ENCODE measurements around the gene GPR37L1.

Gene GPR37L1

GRCh38 chr1:202162418-202163280, 39.9 kb downstream of the GPR37L1 start:
- TF ChIP-seq CTCF (IDR thresholded peaks at IDR 0.05; ENCODE audit: low read length): no peak
- TF ChIP-seq EZH2 (optimal IDR thresholded peaks at IDR 0.05; ENCODE audit: low read depth, low read length): no peak
- Histone ChIP-seq H4K20me1 (ENCODE audit: insufficient read depth, low read length) (no peaks in the 10 kb centered on the region), H3K79me2 (ENCODE audit: low read length) (peaks cover 40% of the 10 kb centered on the region), H3K4me1 (ENCODE audit: low read length) (peaks cover 16% of the 10 kb centered on the region), H3K9me2 (replicated peaks; ENCODE audit: insufficient read depth, low read length) (no peaks in the 10 kb centered on the region), H3K9me3 (replicated peaks; ENCODE audit: insufficient read depth, low read length) (no peaks in the 10 kb centered on the region), H3K36me3 (replicated peaks; ENCODE audit: insufficient read depth, low read length) (no peaks in the 10 kb centered on the region), H3K9ac (ENCODE audit: low read length) (no peak overlapping the region), H3K27ac (ENCODE audit: low read length) (no peak overlapping the region), H3F3A (ENCODE audit: insufficient read depth, low read length) (0 out of 2 replicates have a peak, but pooled peaks cover 3% of the 10 kb centered on the region), H3K4me3 (ENCODE audit: low read length) (no peak overlapping the region), H3K27me3 (replicated peaks; ENCODE audit: insufficient read depth, low read length) (no peaks in the 10 kb centered on the region), H3K4me2 (ENCODE audit: low read depth, low read length) (no peak overlapping the region), H2AFZ (ENCODE audit: low read length) (no peak overlapping the region)
- no peak for DNase-seq

GRCh38 chr1:202163281-202164270, 40.9 kb downstream of the GPR37L1 start:
- no peak overlapping the region for H3K4me2 ChIP-seq (ENCODE audit: low read depth, low read length)
- H3K9ac ChIP-seq (ENCODE audit: low read length): no peak overlapping the region
- H3K27ac ChIP-seq (ENCODE audit: low read length): no peak overlapping the region
- H2AFZ ChIP-seq (ENCODE audit: low read length): no peak overlapping the region
- H3F3A ChIP-seq (ENCODE audit: insufficient read depth, low read length): 0 out of 2 replicates have a peak, but pooled peaks cover 3% of the 10 kb centered on the region
- no peaks in the 10 kb centered on the region for H3K27me3 ChIP-seq (replicated peaks; ENCODE audit: insufficient read depth, low read length)
- no peaks in the 10 kb centered on the region for H3K9me2 ChIP-seq (replicated peaks; ENCODE audit: insufficient read depth, low read length)
- H3K4me1 ChIP-seq (ENCODE audit: low read length): peaks cover 14% of the 10 kb centered on the region
- H3K36me3 ChIP-seq (replicated peaks; ENCODE audit: insufficient read depth, low read length): no peaks in the 10 kb centered on the region
- peaks cover 31% of the 10 kb centered on the region for H3K79me2 ChIP-seq (ENCODE audit: low read length)
- TF ChIP-seq EZH2 (optimal IDR thresholded peaks at IDR 0.05; ENCODE audit: low read depth, low read length): no peak
- no peak for TF ChIP-seq CTCF (IDR thresholded peaks at IDR 0.05; ENCODE audit: low read length)
- TF ChIP-seq EZH2phosphoT487 (IDR thresholded peaks at IDR 0.05; ENCODE audit: low read length): no peak
- DNase-seq: no peak
- H4K20me1 ChIP-seq (ENCODE audit: insufficient read depth, low read length): no peaks in the 10 kb centered on the region
- H3K4me3 ChIP-seq (ENCODE audit: low read length): no peak overlapping the region
- no peaks in the 10 kb centered on the region for H3K9me3 ChIP-seq (replicated peaks; ENCODE audit: insufficient read depth, low read length)

- H3K27me3 ChIP-seq (replicated peaks; ENCODE audit: insufficient read depth, low read length): no peaks in the 10 kb centered on the region
- no peak overlapping the region for H2AFZ ChIP-seq (ENCODE audit: low read length)
- no peak overlapping the region for H3K4me3 ChIP-seq (ENCODE audit: low read length)
- H3K9me3 ChIP-seq (replicated peaks; ENCODE audit: insufficient read depth, low read length): no peaks in the 10 kb centered on the region
- no peak for DNase-seq
- H3K9me2 ChIP-seq (replicated peaks; ENCODE audit: insufficient read depth, low read length): no peaks in the 10 kb centered on the region
- no peaks in the 10 kb centered on the region for H3F3A ChIP-seq (ENCODE audit: insufficient read depth, low read length)
- TF ChIP-seq CTCF (IDR thresholded peaks at IDR 0.05; ENCODE audit: low read length) (no peak), EZH2 (optimal IDR thresholded peaks at IDR 0.05; ENCODE audit: low read depth, low read length) (no peak), EZH2phosphoT487 (IDR thresholded peaks at IDR 0.05; ENCODE audit: low read length) (no peak)
- H4K20me1 ChIP-seq (ENCODE audit: insufficient read depth, low read length): no peaks in the 10 kb centered on the region
- peaks cover 22% of the 10 kb centered on the region for H3K79me2 ChIP-seq (ENCODE audit: low read length)
- H3K4me1 ChIP-seq (ENCODE audit: low read length): peaks cover 7% of the 10 kb centered on the region; the same call in 1 of the 2 replicates
- no peak overlapping the region for H3K4me2 ChIP-seq (ENCODE audit: low read depth, low read length)
- H3K9ac ChIP-seq (ENCODE audit: low read length): no peak overlapping the region
- H3K36me3 ChIP-seq (replicated peaks; ENCODE audit: insufficient read depth, low read length): no peaks in the 10 kb centered on the region
- no peak overlapping the region for H3K27ac ChIP-seq (ENCODE audit: low read length)
Measured at GRCh38 chr1:202164271-202165037, 41.7 kb downstream of the GPR37L1 start.
